Caco-2 (cell line): Measurements from ENCODE around the gene UBTD2. TPM values are rescaled to one million over a fixed set of nuclear protein-coding genes. Genes with fewer than 3 reads are reported as not detected.

ENCODE experiments used
- BruUV-seq: library from RNA; stranded (reverse); fragments of 400-500 nt; replicated peaks from 2 replicates; lab custom pipeline; 2021; lab: Mats Ljungman, UMichigan
- CTCF ChIA-PET: fragments of 300-600 bp; sonication (Branson Sonifier 250); formaldehyde crosslinking; loops from one replicate; lab custom pipeline; 2022; ENCODE audit warnings: antibody characterized with exemption; lab: Charles Lee
- POLR2A ChIA-PET: fragments of 300-600 bp; sonication (Branson Sonifier 250); formaldehyde crosslinking; loops from one replicate; lab custom pipeline; 2022; ENCODE audit warnings: antibody characterized with exemption; lab: Charles Lee
- DNase-seq, 2 experiments: peaks; one replicate each; pipeline versions ENCODE4 v3.0.0 to v3.0.0-alpha.2; 2020 to 2022
- H3K27me3 ChIP-seq: replicated peaks from 2 replicates; pipeline ENCODE4 v1.6.0; 2011; ENCODE audit warnings: low read length; ENCODE audit not compliant: control insufficient read depth, insufficient read depth
- H3K36me3 ChIP-seq: 2 replicates; pipeline ENCODE4 v1.5.1; 2011; ENCODE audit warnings: low read length; ENCODE audit not compliant: control insufficient read depth, insufficient read depth
- H3K4me1 ChIP-seq: fragments of 250-450 bp; sonication (Bioruptor Pico); 2 replicates; pipeline ENCODE4 v1.5.1; 2020; ENCODE audit warnings: mild to moderate bottlenecking
- H3K4me3 ChIP-seq: 2 replicates; pipeline ENCODE4 v1.5.1; 2011; ENCODE audit warnings: low read depth, mild to moderate bottlenecking, control low read depth, low read length
- H3K9me3 ChIP-seq: fragments of 250-450 bp; sonication (Bioruptor Pico); 2 replicates; pipeline ENCODE4 v1.5.1; 2020; ENCODE audit warnings: mild to moderate bottlenecking, moderate library complexity
- H3K27ac Mint-ChIP-seq: one replicate; pipeline ENCODE4 v1.8.0; 2022; ENCODE audit warnings: mixed read lengths; ENCODE audit not compliant: unreplicated experiment
- H3K27me3 Mint-ChIP-seq: one replicate; pipeline ENCODE4 v1.8.0; 2022; ENCODE audit warnings: mixed read lengths; ENCODE audit not compliant: insufficient read depth, unreplicated experiment
- H3K36me3 Mint-ChIP-seq: one replicate; pipeline ENCODE4 v1.8.0; 2022; ENCODE audit warnings: mild to moderate bottlenecking, mixed read lengths; ENCODE audit not compliant: insufficient read depth, unreplicated experiment
- H3K4me1 Mint-ChIP-seq: one replicate; pipeline ENCODE4 v1.8.0; 2022; ENCODE audit warnings: low read depth, mixed read lengths; ENCODE audit not compliant: unreplicated experiment
- H3K4me3 Mint-ChIP-seq: one replicate; pipeline ENCODE4 v1.8.0; 2022; ENCODE audit warnings: mild to moderate bottlenecking, moderate library complexity, mixed read lengths; ENCODE audit not compliant: unreplicated experiment
- H3K9me3 Mint-ChIP-seq: one replicate; pipeline ENCODE4 v1.8.0; 2022; ENCODE audit warnings: mixed read lengths; ENCODE audit not compliant: unreplicated experiment
- intact Hi-C: fragments of 100-400 bp; cut with micrococcal nuclease; formaldehyde crosslinking; loops from one replicate; pipeline ENCODE4 v1.10.0; 2022; ENCODE audit not compliant: unreplicated experiment
- total RNA-seq: library from RNA; stranded (reverse); gene quantifications from 2 replicates; pipeline ENCODE4 v1.2.3, GENCODE V29; 2022
- TF ChIP-seq, protein P1 (sequence below), 2 experiments: fragments of 200-600 bp in 1 of 2; IDR thresholded peaks; 1 replicate in 1 of 2; 2 replicates in 1 of 2; pipeline versions ENCODE4 v1.5.1 to v1.8.0; 2011 to 2022; ENCODE audit warnings: antibody characterized with exemption in 1 of 2, control low read depth in 1 of 2, inconsistent platforms in 1 of 2, low read depth in 1 of 2, low read length in 1 of 2, mild to moderate bottlenecking in 1 of 2, moderate library complexity in 1 of 2; ENCODE audit not compliant: insufficient read depth in 1 of 2, severe bottlenecking in 1 of 2, unreplicated experiment in 1 of 2

Gene UBTD2
- total RNA-seq, 1 experiment from 2014 or later: 32.4 TPM

DNA sequence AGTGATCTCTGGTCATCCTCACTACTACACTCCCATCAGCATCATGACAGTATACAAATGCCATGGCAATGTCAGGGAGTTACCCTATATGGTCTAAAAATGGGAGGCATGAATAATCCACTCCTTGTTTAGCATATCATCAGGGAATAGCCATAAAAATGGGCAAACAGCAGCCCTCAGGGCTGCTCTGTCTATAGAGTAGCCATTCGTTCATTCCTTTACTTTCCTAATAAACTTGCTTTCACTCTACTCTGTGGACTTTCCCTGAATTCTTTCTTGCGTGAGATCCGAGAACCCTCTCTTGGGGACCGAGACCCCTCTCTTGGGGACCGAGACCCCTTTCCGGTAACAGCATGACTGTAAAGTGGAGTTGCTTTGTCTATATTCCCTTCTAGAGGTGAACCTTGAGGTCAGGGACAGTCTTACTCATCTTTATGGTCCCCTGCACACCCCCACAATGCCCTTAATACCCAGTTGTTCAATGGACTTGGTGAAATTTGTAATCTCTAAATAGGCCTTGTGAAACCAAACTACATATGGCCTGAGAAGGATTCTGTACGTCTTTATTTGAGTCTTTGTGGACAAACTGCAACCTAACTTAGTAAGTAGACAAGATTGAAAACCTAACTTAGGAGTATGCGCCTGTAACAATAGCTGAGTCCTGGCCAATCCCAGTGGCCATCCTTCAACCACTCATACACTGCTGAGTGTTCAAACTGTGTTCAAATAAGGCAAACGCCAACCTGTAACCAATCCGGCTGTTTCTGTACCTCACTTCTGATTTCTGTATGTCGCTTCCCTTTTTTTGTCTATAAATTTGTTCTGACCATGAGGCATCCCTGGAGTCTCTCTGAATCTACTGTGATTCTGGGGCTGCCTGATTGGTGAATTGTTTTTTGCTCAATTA, 32.3 kb upstream of the UBTD2 start:
- Histone ChIP-seq H3K9me3 (no peaks in the 10 kb centered on the region), H3K4me1 (peaks cover 29% of the 10 kb centered on the region), H3K4me3 (no peak overlapping the region), H3K27me3 (no peaks in the 10 kb centered on the region), H3K36me3 (no peaks in the 10 kb centered on the region)
- TF ChIP-seq, protein P1, sequence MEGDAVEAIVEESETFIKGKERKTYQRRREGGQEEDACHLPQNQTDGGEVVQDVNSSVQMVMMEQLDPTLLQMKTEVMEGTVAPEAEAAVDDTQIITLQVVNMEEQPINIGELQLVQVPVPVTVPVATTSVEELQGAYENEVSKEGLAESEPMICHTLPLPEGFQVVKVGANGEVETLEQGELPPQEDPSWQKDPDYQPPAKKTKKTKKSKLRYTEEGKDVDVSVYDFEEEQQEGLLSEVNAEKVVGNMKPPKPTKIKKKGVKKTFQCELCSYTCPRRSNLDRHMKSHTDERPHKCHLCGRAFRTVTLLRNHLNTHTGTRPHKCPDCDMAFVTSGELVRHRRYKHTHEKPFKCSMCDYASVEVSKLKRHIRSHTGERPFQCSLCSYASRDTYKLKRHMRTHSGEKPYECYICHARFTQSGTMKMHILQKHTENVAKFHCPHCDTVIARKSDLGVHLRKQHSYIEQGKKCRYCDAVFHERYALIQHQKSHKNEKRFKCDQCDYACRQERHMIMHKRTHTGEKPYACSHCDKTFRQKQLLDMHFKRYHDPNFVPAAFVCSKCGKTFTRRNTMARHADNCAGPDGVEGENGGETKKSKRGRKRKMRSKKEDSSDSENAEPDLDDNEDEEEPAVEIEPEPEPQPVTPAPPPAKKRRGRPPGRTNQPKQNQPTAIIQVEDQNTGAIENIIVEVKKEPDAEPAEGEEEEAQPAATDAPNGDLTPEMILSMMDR (IDR thresholded peaks at IDR 0.05; ENCODE audit: insufficient read depth in 1 of 2, low read depth in 1 of 2, low read length in 1 of 2, severe bottlenecking in 1 of 2, unreplicated experiment in 1 of 2): no peak
- DNase-seq: no peak
- intact Hi-C loops: loop anchor here (1.0 to 2.0 kb wide), 2 partner anchors 15 to 32 kb away; no protein-coding TSS in a partner anchor
- Mint-ChIP-seq H3K4me1 (peaks cover 25% of the 10 kb centered on the region), H3K27me3 (no peaks in the 10 kb centered on the region), H3K4me3 (peak overlapping the region; percentile 55), H3K9me3 (no peaks in the 10 kb centered on the region), H3K36me3 (no peaks in the 10 kb centered on the region), H3K27ac (peak overlapping the region; percentile 92)
- BruUV-seq: no TSS peak
- ChIA-PET POLR2A (no interaction called here), CTCF (interaction anchor here (0.6 kb wide), 1 partner anchor 256 kb away, joined by 3 read pairs; no protein-coding TSS in a partner anchor)

DNA sequence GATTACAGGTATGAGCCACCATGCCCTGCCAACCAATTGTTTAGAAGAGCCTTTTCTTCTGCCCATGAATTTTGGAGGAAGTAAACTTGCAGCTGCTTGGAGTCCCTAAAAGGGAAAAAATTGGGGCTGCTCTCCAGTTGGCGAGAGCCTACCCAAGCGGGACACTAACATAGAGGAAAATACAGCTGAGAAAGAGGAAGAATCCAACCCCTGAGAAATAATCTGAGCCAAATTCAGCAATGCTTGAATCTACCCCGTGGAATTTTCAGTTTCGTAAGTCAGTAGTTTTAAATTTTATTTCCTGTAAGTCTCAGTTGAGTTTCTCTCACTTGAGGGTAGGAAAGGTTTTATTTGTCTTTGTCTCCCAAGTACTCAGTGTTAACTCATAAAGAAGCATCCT, 30.4 kb upstream of the UBTD2 start:
- no peak overlapping the region for H3K4me3 Mint-ChIP-seq
- ChIA-PET CTCF (interaction anchor here (0.6 to 1.1 kb wide), 2 partner anchors 20 to 70 kb away, joined by 3 to 7 read pairs; no protein-coding TSS in a partner anchor), POLR2A (no interaction called here)
- intact Hi-C loops: loop anchor here (2.0 kb wide), 1 partner anchor 13 kb away; no protein-coding TSS in a partner anchor
- BruUV-seq: TSS peak; percentile 79
- TF ChIP-seq, protein P1 (IDR thresholded peaks at IDR 0.05; ENCODE audit: insufficient read depth in 1 of 2, low read depth in 1 of 2, low read length in 1 of 2, severe bottlenecking in 1 of 2, unreplicated experiment in 1 of 2): no peak
- Histone ChIP-seq H3K36me3 (no peaks in the 10 kb centered on the region), H3K27me3 (no peaks in the 10 kb centered on the region), H3K4me1 (peaks cover 29% of the 10 kb centered on the region), H3K9me3 (no peaks in the 10 kb centered on the region), H3K4me3 (no peak overlapping the region)
- peak overlapping the region; percentile 92 for H3K27ac Mint-ChIP-seq
- DNase-seq: no peak
- H3K9me3 Mint-ChIP-seq: no peaks in the 10 kb centered on the region
- peaks cover 25% of the 10 kb centered on the region for H3K4me1 Mint-ChIP-seq
- H3K27me3 Mint-ChIP-seq: no peaks in the 10 kb centered on the region
- no peaks in the 10 kb centered on the region for H3K36me3 Mint-ChIP-seq

DNA sequence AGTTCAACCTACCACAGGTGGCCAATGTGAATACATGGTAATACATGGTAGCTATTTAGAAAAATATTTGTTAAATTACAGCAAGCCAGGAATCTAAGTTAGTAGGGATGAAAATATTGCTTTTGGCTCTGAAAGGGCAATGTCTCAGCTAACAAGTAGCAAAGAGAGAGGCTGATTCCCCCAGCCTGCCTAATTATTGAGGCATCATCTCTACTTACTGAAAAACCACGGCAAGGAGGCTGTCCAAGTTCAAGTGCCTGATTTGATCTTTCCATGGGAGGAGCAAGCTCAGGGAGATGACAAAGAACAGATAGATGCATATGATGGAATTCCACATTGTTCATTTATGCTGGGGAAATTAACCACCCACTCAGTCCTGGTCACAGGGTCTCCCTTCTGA, 28.7 kb upstream of the UBTD2 start:
- CTCF ChIA-PET: no interaction called here
- Mint-ChIP-seq H3K36me3 (no peaks in the 10 kb centered on the region), H3K4me1 (peaks cover 25% of the 10 kb centered on the region), H3K9me3 (no peaks in the 10 kb centered on the region), H3K27me3 (no peaks in the 10 kb centered on the region), H3K4me3 (no peak overlapping the region), H3K27ac (no peak overlapping the region)
- intact Hi-C loops: no loop called here
- TF ChIP-seq, protein P1 (IDR thresholded peaks at IDR 0.05; ENCODE audit: insufficient read depth in 1 of 2, low read depth in 1 of 2, low read length in 1 of 2, severe bottlenecking in 1 of 2, unreplicated experiment in 1 of 2): no peak
- Histone ChIP-seq H3K9me3 (no peaks in the 10 kb centered on the region), H3K36me3 (no peaks in the 10 kb centered on the region), H3K4me1 (peaks cover 29% of the 10 kb centered on the region), H3K27me3 (no peaks in the 10 kb centered on the region), H3K4me3 (no peak overlapping the region)
- POLR2A ChIA-PET: no interaction called here
- DNase-seq: no peak
- BruUV-seq: no TSS peak
